HepG2 (cell line): ENCODE results near the gene NAT9. TPM values are rescaled to one million over a fixed set of nuclear protein-coding genes. Genes with fewer than 3 reads are reported as not detected.

Experiments used
- DRAP1 ChIP-seq: IDR thresholded peaks from 2 replicates; pipeline ENCODE4 v1.6.1; 2016; ENCODE audit warnings: missing genetic modification reagents, missing compliant biosample characterization
- ELK4 ChIP-seq: sonication (generic); formaldehyde crosslinking; IDR thresholded peaks from 2 replicates; pipeline ENCODE4 v1.9.0; 2021; ENCODE audit warnings: missing genetic modification reagents, borderline replicate concordance
- FOSL1 ChIP-seq: sonication (generic); formaldehyde crosslinking; IDR thresholded peaks from 2 replicates; pipeline ENCODE4 v1.9.0; 2021; ENCODE audit warnings: missing genetic modification reagents, borderline replicate concordance
- FOXK1 ChIP-seq: sonication (generic); formaldehyde crosslinking; IDR thresholded peaks from 2 replicates; pipeline ENCODE4 v1.4.0; 2020; ENCODE audit warnings: low read depth, missing genetic modification reagents, borderline replicate concordance
- GFI1 ChIP-seq: sonication (generic); formaldehyde crosslinking; IDR thresholded peaks from 2 replicates; pipeline ENCODE4 v1.5.0; 2020; ENCODE audit warnings: missing genetic modification reagents, mild to moderate bottlenecking, borderline replicate concordance
- HDAC2 ChIP-seq: sonication (generic); formaldehyde crosslinking; IDR thresholded peaks from 2 replicates; pipeline ENCODE4 v1.4.0; 2020; ENCODE audit warnings: missing genetic modification reagents
- HMG20A ChIP-seq: IDR thresholded peaks from 2 replicates; pipeline ENCODE4 v1.6.1; 2016; ENCODE audit warnings: borderline replicate concordance
- ISL2 ChIP-seq: sonication (generic); formaldehyde crosslinking; IDR thresholded peaks from 2 replicates; pipeline ENCODE4 v1.5.0; 2020; ENCODE audit warnings: missing genetic modification reagents
- MAZ ChIP-seq, 2 experiments: sonication (generic) in 1 of 2; formaldehyde crosslinking in 1 of 2; IDR thresholded peaks; 2 replicates each; pipeline versions ENCODE4 v1.5.0 to v1.6.1; 2012 to 2020; ENCODE audit warnings: low read depth in 2 of 2, mild to moderate bottlenecking in 2 of 2, borderline replicate concordance in 1 of 2, improper control_type of control experiment in 1 of 2, low read length in 1 of 2, missing genetic modification reagents in 1 of 2, moderate library complexity in 1 of 2
- MED1 ChIP-seq: sonication (generic); formaldehyde crosslinking; IDR thresholded peaks from 2 replicates; pipeline ENCODE4 v1.4.0; 2020; ENCODE audit warnings: missing genetic modification reagents
- MTA1 ChIP-seq: sonication (generic); formaldehyde crosslinking; IDR thresholded peaks from 2 replicates; pipeline ENCODE4 v1.4.0; 2020; ENCODE audit warnings: missing genetic modification reagents, mild to moderate bottlenecking, borderline replicate concordance
- PTBP1 ChIP-seq: fragments of 200-400 bp; formaldehyde crosslinking; IDR thresholded peaks from 2 replicates; pipeline ENCODE4 v1.6.1; 2018; ENCODE audit warnings: low read length, low read depth; ENCODE audit not compliant: poor library complexity, severe bottlenecking
- SNAI1 ChIP-seq: sonication (generic); formaldehyde crosslinking; IDR thresholded peaks from 2 replicates; pipeline ENCODE4 v1.5.0; 2020; ENCODE audit warnings: mild to moderate bottlenecking, missing genetic modification reagents, borderline replicate concordance
- SP2 ChIP-seq: sonication (generic); formaldehyde crosslinking; IDR thresholded peaks from 2 replicates; pipeline ENCODE4 v1.5.1; 2020; ENCODE audit warnings: mild to moderate bottlenecking, missing genetic modification reagents
- SRSF1 ChIP-seq: fragments of 200-400 bp; formaldehyde crosslinking; optimal IDR thresholded peaks from 2 replicates; pipeline ENCODE3; 2017; ENCODE audit warnings: mild to moderate bottlenecking, low read depth, low read length, moderate library complexity
- TBL1XR1 ChIP-seq: fragments of 150-350 bp; IDR thresholded peaks from 2 replicates; pipeline ENCODE4 v1.6.1; 2014; ENCODE audit warnings: borderline replicate concordance, low read length; ENCODE audit not compliant: partially characterized antibody
- TCF7 ChIP-seq: sonication (generic); IDR thresholded peaks from 2 replicates; pipeline ENCODE4 v1.6.1; 2016; ENCODE audit warnings: antibody characterized with exemption, low read depth
- ZFY ChIP-seq: sonication (generic); formaldehyde crosslinking; IDR thresholded peaks from 2 replicates; pipeline ENCODE4 v1.4.0; 2020; ENCODE audit warnings: missing genetic modification reagents
- ZNF10 ChIP-seq: sonication (generic); formaldehyde crosslinking; IDR thresholded peaks from 2 replicates; pipeline ENCODE4 v1.4.0; 2020; ENCODE audit warnings: mild to moderate bottlenecking, low read depth, missing genetic modification reagents, borderline replicate concordance
- ZNF17 ChIP-seq: sonication (generic); formaldehyde crosslinking; IDR thresholded peaks from 2 replicates; pipeline ENCODE4 v1.5.0; 2020; ENCODE audit warnings: mild to moderate bottlenecking, missing genetic modification reagents
- ZNF232 ChIP-seq: sonication (generic); formaldehyde crosslinking; IDR thresholded peaks from 2 replicates; pipeline ENCODE4 v1.4.0; 2020; ENCODE audit warnings: missing genetic modification reagents, borderline replicate concordance
- ZNF430 ChIP-seq: sonication (generic); formaldehyde crosslinking; IDR thresholded peaks from 2 replicates; pipeline ENCODE4 v1.9.0; 2021; ENCODE audit warnings: mild to moderate bottlenecking, missing genetic modification reagents
- ZNF557 ChIP-seq: sonication (generic); formaldehyde crosslinking; IDR thresholded peaks from 2 replicates; pipeline ENCODE4 v1.4.0; 2020; ENCODE audit warnings: missing genetic modification reagents
- ZNF580 ChIP-seq: IDR thresholded peaks from 2 replicates; pipeline ENCODE4 v1.6.1; 2016; ENCODE audit warnings: low read depth, borderline replicate concordance
- ZNF619 ChIP-seq: sonication (generic); formaldehyde crosslinking; IDR thresholded peaks from 2 replicates; pipeline ENCODE4 v1.4.0; 2020; ENCODE audit warnings: mild to moderate bottlenecking, missing genetic modification reagents
- polyA plus RNA-seq, 8 experiments: library from polyadenylated mRNA; depleted of rRNA in 3 of 8; stranded (reverse) in 7 of 8; unstranded in 1 of 8; fragments of >200 nt; fragmentation: Illumina TruSeq in 4 of 8; extraction: Trizol in 4 of 8; gene quantifications; 2 replicates each; pipeline versions ENCODE4 v1.2.1 to v1.2.3, GENCODE V29; 2011 to 2016; ENCODE audit warnings: low read depth in 4 of 8, missing spikeins in 1 of 8, mixed read lengths in 1 of 8; ENCODE audit not compliant: insufficient read depth in 1 of 8
- total RNA-seq, 5 experiments: library from RNA; depleted of rRNA; stranded (reverse); fragments of >200 nt; fragmentation: Illumina TruSeq; extraction: Trizol; gene quantifications; 2 replicates each; pipeline ENCODE4 v1.2.3, GENCODE V29; 2016; ENCODE audit warnings: low read depth in 1 of 5
- TF ChIP-seq, protein P1 (sequence below): sonication (generic); formaldehyde crosslinking; IDR thresholded peaks from 2 replicates; pipeline ENCODE4 v1.9.0; 2021; ENCODE audit warnings: missing genetic modification reagents, borderline replicate concordance

NAT9 gene
- total and polyA plus RNA-seq, 2 of the 13 experiments (the other 11 are each of a cell fraction or from before 2014, with no cell fraction given): 39.7 to 44.2 TPM

- TF ChIP-seq, protein P1, sequence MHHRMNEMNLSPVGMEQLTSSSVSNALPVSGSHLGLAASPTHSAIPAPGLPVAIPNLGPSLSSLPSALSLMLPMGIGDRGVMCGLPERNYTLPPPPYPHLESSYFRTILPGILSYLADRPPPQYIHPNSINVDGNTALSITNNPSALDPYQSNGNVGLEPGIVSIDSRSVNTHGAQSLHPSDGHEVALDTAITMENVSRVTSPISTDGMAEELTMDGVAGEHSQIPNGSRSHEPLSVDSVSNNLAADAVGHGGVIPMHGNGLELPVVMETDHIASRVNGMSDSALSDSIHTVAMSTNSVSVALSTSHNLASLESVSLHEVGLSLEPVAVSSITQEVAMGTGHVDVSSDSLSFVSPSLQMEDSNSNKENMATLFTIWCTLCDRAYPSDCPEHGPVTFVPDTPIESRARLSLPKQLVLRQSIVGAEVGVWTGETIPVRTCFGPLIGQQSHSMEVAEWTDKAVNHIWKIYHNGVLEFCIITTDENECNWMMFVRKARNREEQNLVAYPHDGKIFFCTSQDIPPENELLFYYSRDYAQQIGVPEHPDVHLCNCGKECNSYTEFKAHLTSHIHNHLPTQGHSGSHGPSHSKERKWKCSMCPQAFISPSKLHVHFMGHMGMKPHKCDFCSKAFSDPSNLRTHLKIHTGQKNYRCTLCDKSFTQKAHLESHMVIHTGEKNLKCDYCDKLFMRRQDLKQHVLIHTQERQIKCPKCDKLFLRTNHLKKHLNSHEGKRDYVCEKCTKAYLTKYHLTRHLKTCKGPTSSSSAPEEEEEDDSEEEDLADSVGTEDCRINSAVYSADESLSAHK (CRISPR knock-in tag): no peak
- TF ChIP-seq ISL2 (no peak), ZNF619 (peak; percentile 4; the same call in 1 of the 2 replicates), TCF7 (no peak), ZNF17 (no peak), FOSL1 (CRISPR knock-in tag) (no peak), MED1 (CRISPR knock-in tag) (no peak), ZNF580 (no peak), ELK4 (CRISPR knock-in tag) (no peak), ZNF557 (CRISPR knock-in tag) (no peak), HMG20A (no peak), SP2 (0 out of 2 replicates have a peak, but pooled peaks have one; percentile 10), ZNF430 (CRISPR knock-in tag) (no peak; the same call in 1 of the 2 replicates), DRAP1 (no peak), MAZ (IDR thresholded peaks at IDR 0.05; ENCODE audit: borderline replicate concordance, low read depth, low read length) (no peak), MAZ (CRISPR knock-in tag; IDR thresholded peaks at IDR 0.05; ENCODE audit: low read depth) (no peak), ZNF10 (CRISPR knock-in tag) (no peak), GFI1 (no peak), ZNF232 (CRISPR knock-in tag) (no peak; the same call in 1 of the 2 replicates), SNAI1 (CRISPR knock-in tag) (no peak), PTBP1 (peak; percentile 42), HDAC2 (no peak), SRSF1 (no peak), FOXK1 (no peak), MTA1 (CRISPR knock-in tag) (0 out of 2 replicates have a peak, but pooled peaks have one; percentile 24), ZFY (CRISPR knock-in tag) (peak; percentile 55), TBL1XR1 (no peak)
Observed at GRCh38 chr17:74749279-74750038, 26.7 kb downstream of the NAT9 start (continued).
